ENCODE results near the gene NEFH. TPM values are rescaled to one million over a fixed set of nuclear protein-coding genes. Genes with fewer than 3 reads are reported as not detected.

NEFH gene
- total RNA-seq, 1 donor from 2014 or later: 0.69 TPM

DNA sequence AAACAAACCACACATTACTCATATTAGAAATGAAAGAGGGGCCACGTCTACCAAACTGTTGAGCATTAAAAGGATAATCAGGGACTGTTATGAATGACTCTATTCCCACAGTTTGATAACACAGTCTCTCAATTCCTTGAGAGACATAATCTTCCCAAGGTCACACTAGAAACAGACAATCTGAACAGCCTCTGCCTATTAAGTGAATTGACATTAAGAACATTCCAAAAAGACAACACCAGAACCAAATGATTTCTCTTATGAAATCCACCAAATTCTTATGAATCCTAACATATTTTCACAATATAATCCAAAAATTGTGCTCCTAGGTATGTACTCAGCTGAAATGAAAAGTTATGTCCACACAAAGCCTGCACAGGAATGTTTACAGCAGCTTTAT lies 37.0 kb upstream of the NEFH start:
- no peaks in the 10 kb centered on the region for H3K36me3 Mint-ChIP-seq (ENCODE audit: insufficient read depth)
- peaks cover 7% of the 10 kb centered on the region for H3K27me3 Mint-ChIP-seq
- no peak overlapping the region for H3K4me3 Mint-ChIP-seq (ENCODE audit: low read depth)
- H3K9me3 Mint-ChIP-seq (ENCODE audit: low read depth): no peaks in the 10 kb centered on the region
- H3K27ac Mint-ChIP-seq: peak overlapping the region; percentile 7
- DNase-seq (ENCODE audit: low spot score, unreplicated experiment): no peak
- H3K4me1 Mint-ChIP-seq (ENCODE audit: low read depth): peaks cover 9% of the 10 kb centered on the region
- TF ChIP-seq, protein P1, sequence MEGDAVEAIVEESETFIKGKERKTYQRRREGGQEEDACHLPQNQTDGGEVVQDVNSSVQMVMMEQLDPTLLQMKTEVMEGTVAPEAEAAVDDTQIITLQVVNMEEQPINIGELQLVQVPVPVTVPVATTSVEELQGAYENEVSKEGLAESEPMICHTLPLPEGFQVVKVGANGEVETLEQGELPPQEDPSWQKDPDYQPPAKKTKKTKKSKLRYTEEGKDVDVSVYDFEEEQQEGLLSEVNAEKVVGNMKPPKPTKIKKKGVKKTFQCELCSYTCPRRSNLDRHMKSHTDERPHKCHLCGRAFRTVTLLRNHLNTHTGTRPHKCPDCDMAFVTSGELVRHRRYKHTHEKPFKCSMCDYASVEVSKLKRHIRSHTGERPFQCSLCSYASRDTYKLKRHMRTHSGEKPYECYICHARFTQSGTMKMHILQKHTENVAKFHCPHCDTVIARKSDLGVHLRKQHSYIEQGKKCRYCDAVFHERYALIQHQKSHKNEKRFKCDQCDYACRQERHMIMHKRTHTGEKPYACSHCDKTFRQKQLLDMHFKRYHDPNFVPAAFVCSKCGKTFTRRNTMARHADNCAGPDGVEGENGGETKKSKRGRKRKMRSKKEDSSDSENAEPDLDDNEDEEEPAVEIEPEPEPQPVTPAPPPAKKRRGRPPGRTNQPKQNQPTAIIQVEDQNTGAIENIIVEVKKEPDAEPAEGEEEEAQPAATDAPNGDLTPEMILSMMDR (IDR thresholded peaks at IDR 0.05; ENCODE audit: unreplicated experiment): no peak

DNA sequence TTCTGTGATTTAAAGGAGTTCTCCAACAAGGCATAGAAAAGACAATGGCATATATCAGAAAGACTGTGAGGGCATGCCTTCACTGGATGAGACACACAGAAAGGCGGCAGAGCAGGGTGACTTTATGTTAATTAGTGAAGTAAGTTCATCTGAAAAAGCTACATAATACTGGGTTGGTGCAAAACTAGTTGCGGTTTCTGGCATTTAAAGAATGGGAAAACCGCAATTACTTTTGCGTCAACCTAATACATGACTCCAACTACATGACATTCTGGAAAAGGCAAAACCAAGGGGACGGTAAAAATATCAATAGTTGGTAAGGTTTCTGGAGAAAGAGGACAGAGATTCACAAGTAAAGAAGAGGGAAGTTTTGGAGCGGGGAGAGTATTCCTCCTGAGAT lies 36.6 kb upstream of the NEFH start:
- TF ChIP-seq, protein P1 (IDR thresholded peaks at IDR 0.05; ENCODE audit: unreplicated experiment): no peak
- Mint-ChIP-seq H3K4me1 (ENCODE audit: low read depth) (peaks cover 9% of the 10 kb centered on the region), H3K9me3 (ENCODE audit: low read depth) (no peaks in the 10 kb centered on the region), H3K27me3 (peaks cover 7% of the 10 kb centered on the region), H3K4me3 (ENCODE audit: low read depth) (no peak overlapping the region), H3K27ac (peak overlapping the region; percentile 7), H3K36me3 (ENCODE audit: insufficient read depth) (no peaks in the 10 kb centered on the region)
- no peak for DNase-seq (ENCODE audit: low spot score, unreplicated experiment)

GRCh38 chr22:29443861-29444792 lies 35.9 kb upstream of the NEFH start:
- no peak for DNase-seq (ENCODE audit: low spot score, unreplicated experiment)
- Mint-ChIP-seq H3K4me3 (ENCODE audit: low read depth) (no peak overlapping the region), H3K27ac (peak overlapping the region; percentile 30), H3K27me3 (peaks cover 7% of the 10 kb centered on the region), H3K4me1 (ENCODE audit: low read depth) (peaks cover 9% of the 10 kb centered on the region), H3K36me3 (ENCODE audit: insufficient read depth) (no peaks in the 10 kb centered on the region), H3K9me3 (ENCODE audit: low read depth) (no peaks in the 10 kb centered on the region)
- TF ChIP-seq, protein P1 (IDR thresholded peaks at IDR 0.05; ENCODE audit: unreplicated experiment): no peak

- TF ChIP-seq, protein P1 (IDR thresholded peaks at IDR 0.05; ENCODE audit: unreplicated experiment): no peak
- H3K36me3 Mint-ChIP-seq (ENCODE audit: insufficient read depth): no peaks in the 10 kb centered on the region
- H3K4me3 Mint-ChIP-seq (ENCODE audit: low read depth): no peak overlapping the region
- peaks cover 7% of the 10 kb centered on the region for H3K27me3 Mint-ChIP-seq
- DNase-seq (ENCODE audit: low spot score, unreplicated experiment): no peak
- no peaks in the 10 kb centered on the region for H3K9me3 Mint-ChIP-seq (ENCODE audit: low read depth)
- H3K27ac Mint-ChIP-seq: no peak overlapping the region
- H3K4me1 Mint-ChIP-seq (ENCODE audit: low read depth): peaks cover 9% of the 10 kb centered on the region
These were observed 34.5 kb upstream of the NEFH start for GRCh38 chr22:29445508-29445907.

DNA sequence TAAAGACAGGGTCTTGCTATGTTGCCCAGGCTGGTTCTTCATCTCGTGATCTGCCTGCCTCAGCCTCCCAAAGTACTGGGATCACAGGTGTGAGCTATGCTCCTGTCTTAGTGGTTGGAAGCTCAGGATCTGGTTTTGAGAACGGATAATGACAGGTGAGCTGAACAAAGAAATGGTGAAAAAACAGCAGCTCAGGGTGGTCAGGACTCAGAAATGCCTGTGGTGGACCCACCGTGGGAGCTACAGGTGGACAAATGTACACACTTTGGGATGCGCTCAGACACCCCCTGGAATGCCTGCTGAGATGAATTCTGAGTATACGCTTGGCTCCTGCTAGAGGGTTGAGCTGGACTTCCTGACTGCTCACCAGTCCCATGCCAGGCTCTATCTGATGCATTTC lies 32.1 kb upstream of the NEFH start:
- peaks cover 8% of the 10 kb centered on the region for H3K4me1 Mint-ChIP-seq (ENCODE audit: low read depth)
- DNase-seq (ENCODE audit: low spot score, unreplicated experiment): no peak
- no peaks in the 10 kb centered on the region for H3K36me3 Mint-ChIP-seq (ENCODE audit: insufficient read depth)
- no peak overlapping the region for H3K27ac Mint-ChIP-seq
- no peak overlapping the region for H3K4me3 Mint-ChIP-seq (ENCODE audit: low read depth)
- H3K27me3 Mint-ChIP-seq: peaks cover 7% of the 10 kb centered on the region
- no peaks in the 10 kb centered on the region for H3K9me3 Mint-ChIP-seq (ENCODE audit: low read depth)
- TF ChIP-seq, protein P1 (IDR thresholded peaks at IDR 0.05; ENCODE audit: unreplicated experiment): no peak

Data from progenitor cell of endocrine pancreas (in vitro differentiated cells).